Fibroblast of lung (primary cell): ENCODE data around the gene NEO1.

Experiments used
- EZH2 ChIP-seq: IDR thresholded peaks from 2 replicates; pipeline ENCODE4 v1.5.1; 2012; ENCODE audit warnings: low read length, control low read depth, mild to moderate bottlenecking; ENCODE audit errors: missing control alignments
- TF ChIP-seq, protein P1 (sequence below), 2 donors: IDR thresholded peaks in 1 of 2; conservative IDR thresholded peaks in 1 of 2; 1 replicate in 1 of 2; 2 replicates in 1 of 2; pipeline ENCODE4 v1.5.1; 2011 to 2012; ENCODE audit warnings: low read length in 2 of 2, control low read depth in 1 of 2, inconsistent platforms in 1 of 2, low read depth in 1 of 2, mild to moderate bottlenecking in 1 of 2

DNA sequence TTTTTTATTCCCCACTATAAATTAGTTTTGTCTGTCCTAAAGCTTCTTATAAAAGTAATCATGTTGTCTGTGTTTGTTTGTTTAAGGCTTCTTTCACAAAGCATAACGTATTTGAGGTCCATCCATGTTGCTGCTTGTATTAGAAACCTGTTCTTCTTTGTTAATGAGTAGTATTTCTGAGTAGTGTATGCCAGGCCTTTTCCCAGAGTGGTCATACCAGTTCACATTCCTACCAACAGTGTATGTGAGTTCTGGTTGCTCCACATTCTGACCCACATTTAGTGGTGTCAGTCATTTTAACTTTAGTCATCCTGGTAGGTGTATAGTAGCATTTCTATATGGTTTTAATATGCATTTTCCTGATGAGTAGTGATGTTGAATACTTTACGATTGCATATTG lies 98.6 kb downstream of the NEO1 start:
- no peak for TF ChIP-seq EZH2
- TF ChIP-seq, protein P1, sequence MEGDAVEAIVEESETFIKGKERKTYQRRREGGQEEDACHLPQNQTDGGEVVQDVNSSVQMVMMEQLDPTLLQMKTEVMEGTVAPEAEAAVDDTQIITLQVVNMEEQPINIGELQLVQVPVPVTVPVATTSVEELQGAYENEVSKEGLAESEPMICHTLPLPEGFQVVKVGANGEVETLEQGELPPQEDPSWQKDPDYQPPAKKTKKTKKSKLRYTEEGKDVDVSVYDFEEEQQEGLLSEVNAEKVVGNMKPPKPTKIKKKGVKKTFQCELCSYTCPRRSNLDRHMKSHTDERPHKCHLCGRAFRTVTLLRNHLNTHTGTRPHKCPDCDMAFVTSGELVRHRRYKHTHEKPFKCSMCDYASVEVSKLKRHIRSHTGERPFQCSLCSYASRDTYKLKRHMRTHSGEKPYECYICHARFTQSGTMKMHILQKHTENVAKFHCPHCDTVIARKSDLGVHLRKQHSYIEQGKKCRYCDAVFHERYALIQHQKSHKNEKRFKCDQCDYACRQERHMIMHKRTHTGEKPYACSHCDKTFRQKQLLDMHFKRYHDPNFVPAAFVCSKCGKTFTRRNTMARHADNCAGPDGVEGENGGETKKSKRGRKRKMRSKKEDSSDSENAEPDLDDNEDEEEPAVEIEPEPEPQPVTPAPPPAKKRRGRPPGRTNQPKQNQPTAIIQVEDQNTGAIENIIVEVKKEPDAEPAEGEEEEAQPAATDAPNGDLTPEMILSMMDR (conservative IDR thresholded peaks at IDR 0.05 in 1 of 2, IDR thresholded peaks at IDR 0.05 in 1 of 2; ENCODE audit: low read depth in 1 of 2, low read length in 2 of 2): no peak
